Measurements from ENCODE around the gene ELMO2.

ELMO2 gene

DNA sequence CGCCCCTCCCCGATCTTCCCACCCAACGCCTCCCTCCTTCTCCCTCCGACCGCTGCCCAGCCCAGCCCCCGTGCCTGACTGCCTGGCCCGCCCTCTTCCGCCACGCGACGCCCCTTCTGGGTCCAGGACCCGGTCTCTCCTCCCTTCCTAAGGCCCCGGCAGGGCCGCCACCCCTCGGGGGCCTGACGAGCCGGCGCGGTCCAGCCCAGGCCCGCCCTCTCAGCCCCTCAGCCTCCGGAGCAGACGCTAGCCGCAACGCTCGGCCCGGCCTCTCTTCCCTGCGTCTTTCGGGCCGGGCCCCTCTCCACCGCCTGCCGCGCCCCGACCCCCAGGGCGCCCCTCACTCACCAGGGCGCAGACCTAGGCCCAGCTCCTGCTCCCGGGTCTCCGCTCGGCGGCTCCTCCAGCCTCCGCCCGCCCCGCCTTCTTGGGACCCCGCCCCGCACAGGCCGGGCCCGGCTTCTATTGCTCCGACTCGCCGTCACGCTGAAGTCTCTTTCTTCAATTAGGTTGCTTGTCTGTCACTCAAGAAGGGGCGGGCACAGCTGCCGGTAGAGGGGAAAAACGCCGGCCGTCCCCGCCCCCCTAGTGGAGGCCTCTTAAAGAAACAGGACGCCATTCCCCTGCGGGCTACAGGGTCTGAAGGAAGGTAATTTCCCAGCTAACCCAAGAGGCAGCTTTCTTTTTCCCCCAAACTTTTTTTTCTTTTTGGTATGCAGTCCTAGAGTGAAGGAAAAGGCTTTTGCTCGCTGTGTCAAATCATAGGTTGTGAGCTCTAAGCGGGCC is at the start of gene ELMO2:
Gene ELMO2, minus strand, starts transcription at position 416 of the 786 bp plus-strand sequence. CDS start 12,133 bp downstream, outside the sequence.
- no peaks in the 10 kb centered on the region for H3K9me3 Mint-ChIP-seq
- H3K27ac Mint-ChIP-seq: peak within 1 kb of the TSS; percentile 98
- H3K4me3 Mint-ChIP-seq: peak within 1 kb of the TSS; percentile 98
- peaks cover 35% of the 10 kb centered on the region for H3K4me1 Mint-ChIP-seq
- peak; percentile 85 for ATAC-seq (ENCODE audit: low read depth)
- peak; percentile 87 to 93 for DNase-seq (ENCODE audit: low spot score in 2 of 2)
- peaks cover 3% of the 10 kb centered on the region for H3K36me3 Mint-ChIP-seq
- H3K27me3 Mint-ChIP-seq: no peaks in the 10 kb centered on the region

DNA sequence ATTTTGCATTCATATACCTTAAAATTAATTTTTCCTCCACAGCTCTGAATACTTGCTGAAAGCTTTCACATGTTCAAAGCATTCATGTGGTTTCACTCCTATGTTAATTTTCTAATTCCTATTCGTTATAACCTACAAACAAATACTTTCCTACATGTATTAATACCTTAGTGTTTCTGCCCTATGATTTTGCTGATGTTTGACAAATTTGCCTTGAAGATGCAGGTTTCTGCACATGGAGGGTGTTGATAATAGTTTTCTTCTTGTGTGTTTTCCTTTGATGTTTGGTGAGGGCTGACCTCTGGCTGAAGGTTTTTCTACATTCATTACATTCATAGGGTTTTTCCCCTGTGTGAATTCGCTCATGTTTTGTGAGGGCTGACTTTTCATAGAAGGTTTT is 49.3 kb upstream of the ELMO2 start:
- Mint-ChIP-seq H3K4me1 (no peaks in the 10 kb centered on the region), H3K9me3 (peaks cover 20% of the 10 kb centered on the region), H3K36me3 (peaks cover 6% of the 10 kb centered on the region), H3K27me3 (peaks cover 13% of the 10 kb centered on the region), H3K4me3 (no peak overlapping the region), H3K27ac (no peak overlapping the region)
- DNase-seq (ENCODE audit: low spot score in 2 of 2) (no peak), ATAC-seq (ENCODE audit: low read depth) (no peak)

- Mint-ChIP-seq H3K36me3 (peaks cover 2% of the 10 kb centered on the region), H3K9me3 (peaks cover 4% of the 10 kb centered on the region), H3K27ac (no peak overlapping the region), H3K27me3 (peaks cover 7% of the 10 kb centered on the region), H3K4me1 (no peaks in the 10 kb centered on the region), H3K4me3 (no peak overlapping the region)
- DNase-seq (ENCODE audit: low spot score in 2 of 2) (no peak), ATAC-seq (ENCODE audit: low read depth) (no peak)
These were observed 40.4 kb upstream of the ELMO2 start for GRCh38 chr20:46446851-46447250.

DNA sequence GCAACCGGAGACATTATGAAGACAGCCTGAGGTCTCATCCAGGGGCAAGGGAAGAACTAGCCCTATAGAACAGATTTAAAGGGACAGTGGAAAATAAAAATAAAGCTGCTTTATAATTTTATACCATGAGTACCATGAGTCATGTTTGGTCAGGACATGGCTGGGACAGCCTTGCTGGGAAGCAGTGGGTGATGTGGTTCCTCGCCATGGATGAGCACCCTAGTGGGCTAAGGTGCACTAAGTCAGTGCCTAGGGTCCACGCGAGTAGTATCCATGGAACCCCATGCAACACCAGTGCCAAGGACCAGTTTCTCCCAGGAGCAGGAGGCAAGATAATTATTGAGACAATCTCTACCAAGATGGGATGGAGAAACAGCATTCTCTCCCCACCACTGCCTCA is 33.4 kb upstream of the ELMO2 start:
- peaks cover 14% of the 10 kb centered on the region for H3K27me3 Mint-ChIP-seq

DNA sequence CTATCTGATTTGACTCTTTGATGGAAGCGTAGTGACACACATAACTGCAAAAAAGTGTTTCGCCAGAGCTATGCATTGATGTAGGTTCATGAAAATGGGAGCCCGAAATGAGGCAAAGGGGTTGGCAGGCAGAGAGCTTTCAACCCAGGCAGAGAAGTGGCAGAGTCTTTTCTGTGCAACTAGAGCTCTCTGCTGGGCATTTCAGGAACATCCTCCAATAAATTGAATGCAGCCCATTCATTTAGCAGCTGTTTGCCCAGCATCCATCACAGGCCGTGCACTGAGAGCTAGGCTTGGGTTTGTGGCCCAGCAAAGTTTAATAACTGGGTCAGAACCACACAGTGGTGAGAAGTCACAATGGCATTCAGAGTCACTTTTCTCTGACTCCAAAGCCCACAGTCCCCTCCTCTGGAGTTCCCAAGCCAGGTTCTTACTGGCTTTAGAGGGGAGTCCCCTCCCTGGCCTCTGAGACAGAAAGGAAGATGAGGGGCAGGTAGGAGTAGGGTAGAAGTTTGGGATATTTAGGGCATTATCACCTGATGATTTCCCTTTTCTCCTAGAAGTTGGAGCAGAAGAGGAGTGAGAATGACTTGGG is 31.8 kb upstream of the ELMO2 start:
- Mint-ChIP-seq H3K27me3 (peaks cover 13% of the 10 kb centered on the region), H3K36me3 (no peaks in the 10 kb centered on the region), H3K27ac (no peak overlapping the region), H3K4me3 (no peak overlapping the region), H3K4me1 (no peaks in the 10 kb centered on the region), H3K9me3 (no peaks in the 10 kb centered on the region)
- ATAC-seq (ENCODE audit: low read depth) (peak; percentile 63), DNase-seq (ENCODE audit: low spot score in 2 of 2) (peak in 1 of 2 donors; percentile 9)

More for the DNA sequence above, 33.4 kb upstream of the ELMO2 start:
- H3K4me1 Mint-ChIP-seq: no peaks in the 10 kb centered on the region
- DNase-seq (ENCODE audit: low spot score in 2 of 2) (no peak), ATAC-seq (ENCODE audit: low read depth) (no peak)
- peaks cover 4% of the 10 kb centered on the region for H3K9me3 Mint-ChIP-seq
- no peaks in the 10 kb centered on the region for H3K36me3 Mint-ChIP-seq
- no peak overlapping the region for H3K4me3 Mint-ChIP-seq
- H3K27ac Mint-ChIP-seq: no peak overlapping the region

- no peak overlapping the region for H3K4me3 Mint-ChIP-seq
- H3K27me3 Mint-ChIP-seq: peaks cover 16% of the 10 kb centered on the region
- no peaks in the 10 kb centered on the region for H3K4me1 Mint-ChIP-seq
- DNase-seq (ENCODE audit: low spot score in 2 of 2) (no peak), ATAC-seq (ENCODE audit: low read depth) (no peak)
- no peaks in the 10 kb centered on the region for H3K9me3 Mint-ChIP-seq
- H3K27ac Mint-ChIP-seq: no peak overlapping the region
- H3K36me3 Mint-ChIP-seq: no peaks in the 10 kb centered on the region
These were observed 28.7 kb upstream of the ELMO2 start for GRCh38 chr20:46435146-46435545.

DNA sequence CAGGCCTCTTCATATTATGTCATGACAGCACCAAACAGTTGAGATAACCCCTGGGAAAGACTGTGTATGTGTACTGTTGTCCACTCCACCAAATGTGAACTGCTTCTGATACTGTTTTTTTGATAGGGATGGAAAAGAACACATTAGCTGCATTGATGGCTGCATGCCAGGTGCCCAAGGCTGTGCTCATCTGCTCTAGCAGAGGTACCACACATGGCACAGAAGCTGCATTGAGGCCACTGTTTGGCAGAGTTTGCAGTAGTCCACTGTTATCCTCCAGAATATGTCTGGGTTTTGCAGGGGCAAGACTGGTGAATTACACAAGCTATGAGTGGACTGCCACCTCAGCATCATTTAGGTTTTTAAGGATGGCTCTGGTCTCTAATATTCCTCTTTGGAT is 28.2 kb upstream of the ELMO2 start:
- no peaks in the 10 kb centered on the region for H3K9me3 Mint-ChIP-seq

GRCh38 chr20:46433051-46433450 is 26.6 kb upstream of the ELMO2 start:
- peaks cover 15% of the 10 kb centered on the region for H3K27me3 Mint-ChIP-seq
- ATAC-seq (ENCODE audit: low read depth): no peak
- H3K27ac Mint-ChIP-seq: no peak overlapping the region
- no peaks in the 10 kb centered on the region for H3K36me3 Mint-ChIP-seq
- no peak overlapping the region for H3K4me3 Mint-ChIP-seq
- no peak for DNase-seq (ENCODE audit: low spot score in 2 of 2)
- no peaks in the 10 kb centered on the region for H3K4me1 Mint-ChIP-seq
- H3K9me3 Mint-ChIP-seq: no peaks in the 10 kb centered on the region

More for the DNA sequence above, 28.2 kb upstream of the ELMO2 start:
- H3K4me3 Mint-ChIP-seq: no peak overlapping the region
- H3K36me3 Mint-ChIP-seq: no peaks in the 10 kb centered on the region
- ATAC-seq (ENCODE audit: low read depth): no peak
- no peaks in the 10 kb centered on the region for H3K4me1 Mint-ChIP-seq
- no peak overlapping the region for H3K27ac Mint-ChIP-seq
- no peak for DNase-seq (ENCODE audit: low spot score in 2 of 2)
- H3K27me3 Mint-ChIP-seq: peaks cover 17% of the 10 kb centered on the region

DNA sequence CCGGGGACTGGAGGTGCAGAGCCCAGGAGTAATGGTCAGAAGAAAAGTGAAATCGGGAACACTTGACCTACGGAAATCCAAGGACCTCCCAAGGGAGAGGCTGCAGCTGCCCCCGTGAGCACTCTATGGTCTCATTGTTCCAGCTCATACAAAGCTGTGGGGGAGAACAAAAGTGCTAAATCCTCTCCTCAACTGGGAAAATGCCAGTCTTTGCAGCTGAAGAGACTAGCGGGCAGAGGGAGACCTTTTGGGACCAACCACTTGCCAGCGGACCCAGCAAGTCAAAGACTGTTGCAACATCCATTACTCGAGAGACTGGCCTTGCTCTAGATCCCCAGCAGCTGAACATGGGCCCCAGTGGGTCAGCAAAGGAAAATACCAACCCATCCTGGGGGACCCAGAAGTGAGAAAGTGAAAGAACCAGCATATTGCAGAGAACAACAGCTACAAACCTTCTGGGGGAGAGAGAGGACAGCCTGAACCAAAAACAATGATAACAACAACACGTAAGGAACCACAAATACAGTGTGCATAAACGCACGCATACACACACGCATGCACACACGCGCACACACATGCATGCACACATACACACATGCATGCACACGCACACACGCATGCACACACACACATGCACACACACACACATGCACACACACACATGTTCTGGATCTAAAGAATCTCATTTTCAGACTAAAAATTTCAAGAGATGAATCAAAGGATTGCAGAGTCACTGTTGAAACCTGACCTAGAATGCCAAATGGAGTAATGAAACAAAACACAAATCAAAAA is 24.7 kb upstream of the ELMO2 start:
- Mint-ChIP-seq H3K9me3 (no peaks in the 10 kb centered on the region), H3K36me3 (no peaks in the 10 kb centered on the region), H3K27ac (no peak overlapping the region), H3K4me3 (no peak overlapping the region), H3K4me1 (no peaks in the 10 kb centered on the region), H3K27me3 (peaks cover 23% of the 10 kb centered on the region)
- DNase-seq (ENCODE audit: low spot score in 2 of 2) (no peak), ATAC-seq (ENCODE audit: low read depth) (no peak)

DNA sequence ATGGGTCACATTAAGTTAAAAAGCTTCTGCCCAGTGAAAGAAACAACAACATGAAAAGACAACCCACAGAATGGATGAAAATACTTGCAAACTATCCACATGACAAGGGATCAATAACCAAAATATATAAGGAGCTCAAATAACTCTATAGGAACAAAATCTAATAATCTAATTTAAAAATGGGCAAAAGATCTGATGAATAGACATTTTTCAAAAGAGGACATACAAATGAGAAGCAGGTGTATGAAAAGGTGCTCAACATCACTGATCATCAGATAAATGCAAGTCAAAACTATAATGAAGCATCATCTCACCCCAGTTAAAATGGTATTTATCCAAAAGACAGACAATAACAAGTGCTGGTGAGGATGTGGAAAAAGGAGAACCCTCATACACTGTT is 21.0 kb upstream of the ELMO2 start:
- no peaks in the 10 kb centered on the region for H3K9me3 Mint-ChIP-seq

GRCh38 chr20:46423882-46424482 is 17.6 kb upstream of the ELMO2 start:
- Mint-ChIP-seq H3K27ac (no peak overlapping the region), H3K4me3 (no peak overlapping the region), H3K36me3 (no peaks in the 10 kb centered on the region), H3K4me1 (no peaks in the 10 kb centered on the region), H3K9me3 (no peaks in the 10 kb centered on the region), H3K27me3 (peaks cover 26% of the 10 kb centered on the region)
- ATAC-seq (ENCODE audit: low read depth): no peak
- DNase-seq (ENCODE audit: low spot score in 2 of 2): no peak

More for the DNA sequence above, 21.0 kb upstream of the ELMO2 start:
- ATAC-seq (ENCODE audit: low read depth) (no peak), DNase-seq (ENCODE audit: low spot score in 2 of 2) (no peak)
- no peak overlapping the region for H3K4me3 Mint-ChIP-seq
- H3K36me3 Mint-ChIP-seq: no peaks in the 10 kb centered on the region
- peaks cover 36% of the 10 kb centered on the region for H3K27me3 Mint-ChIP-seq
- H3K27ac Mint-ChIP-seq: no peak overlapping the region
- H3K4me1 Mint-ChIP-seq: no peaks in the 10 kb centered on the region

GRCh38 chr20:46423342-46423741 is 16.9 kb upstream of the ELMO2 start:
- Mint-ChIP-seq H3K36me3 (no peaks in the 10 kb centered on the region), H3K4me3 (no peak overlapping the region), H3K9me3 (no peaks in the 10 kb centered on the region), H3K27me3 (peaks cover 28% of the 10 kb centered on the region), H3K27ac (no peak overlapping the region), H3K4me1 (no peaks in the 10 kb centered on the region)
- ATAC-seq (ENCODE audit: low read depth) (no peak), DNase-seq (ENCODE audit: low spot score in 2 of 2) (no peak)

DNA sequence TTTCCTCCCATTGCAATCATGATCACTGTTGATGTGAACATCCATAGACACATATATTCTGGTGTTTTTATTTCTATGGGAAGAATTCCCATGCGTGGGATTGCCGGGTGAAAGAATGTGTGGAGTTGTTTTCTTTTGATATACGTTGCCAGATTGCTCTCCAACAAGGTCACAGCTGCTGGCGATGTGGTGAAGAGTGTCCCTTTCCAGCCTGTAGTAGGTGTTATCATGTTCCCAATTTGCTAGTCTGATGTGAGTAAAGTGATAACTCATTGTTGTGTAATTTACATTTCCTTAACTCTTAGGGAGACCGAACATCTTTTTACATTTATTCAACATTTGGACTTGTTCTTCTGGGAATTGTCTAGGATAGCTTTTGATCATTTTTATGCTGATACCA is 14.5 kb upstream of the ELMO2 start:
- H3K9me3 Mint-ChIP-seq: peaks cover 7% of the 10 kb centered on the region
- H3K27me3 Mint-ChIP-seq: peaks cover 22% of the 10 kb centered on the region
- H3K36me3 Mint-ChIP-seq: peaks cover 2% of the 10 kb centered on the region
- no peak overlapping the region for H3K27ac Mint-ChIP-seq
- H3K4me1 Mint-ChIP-seq: no peaks in the 10 kb centered on the region
- H3K4me3 Mint-ChIP-seq: no peak overlapping the region
- DNase-seq (ENCODE audit: low spot score in 2 of 2): no peak
- ATAC-seq (ENCODE audit: low read depth): no peak

GRCh38 chr20:46419882-46420281 is 13.5 kb upstream of the ELMO2 start:
- ATAC-seq (ENCODE audit: low read depth) (no peak), DNase-seq (ENCODE audit: low spot score in 2 of 2) (no peak)
- H3K4me3 Mint-ChIP-seq: no peak overlapping the region
- peaks cover 2% of the 10 kb centered on the region for H3K36me3 Mint-ChIP-seq
- H3K4me1 Mint-ChIP-seq: no peaks in the 10 kb centered on the region
- H3K27ac Mint-ChIP-seq: no peak overlapping the region
- H3K9me3 Mint-ChIP-seq: peaks cover 7% of the 10 kb centered on the region
- peaks cover 22% of the 10 kb centered on the region for H3K27me3 Mint-ChIP-seq
